ENCODE data around the gene ZNF543.

ZNF543 gene

DNA sequence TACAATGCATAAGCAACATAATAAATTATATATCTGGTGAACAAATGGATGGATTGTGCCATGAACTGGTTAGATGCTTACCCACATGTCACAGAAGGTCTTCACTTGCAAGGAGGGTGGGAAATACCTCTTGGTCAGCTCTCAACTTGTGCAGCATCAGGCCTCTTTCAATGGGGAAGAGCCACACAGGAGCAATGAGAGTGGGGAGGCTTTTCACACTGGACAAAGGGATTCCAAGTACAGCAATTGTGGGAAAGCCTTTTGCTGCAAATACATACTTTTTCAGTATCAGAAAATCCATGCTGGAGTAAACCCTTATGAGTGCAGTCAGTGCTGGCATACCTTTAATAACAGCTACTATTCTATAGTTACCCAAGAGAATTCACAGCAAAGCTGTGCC lies 11.8 kb upstream of the ZNF543 start:
- Histone ChIP-seq H3K36me3 (ENCODE audit: control insufficient read depth, insufficient read depth, low read length) (no peaks in the 10 kb centered on the region; the same call in 1 of the 2 replicates), H3K27me3 (replicated peaks; ENCODE audit: control insufficient read depth, insufficient read depth, low read length) (no peaks in the 10 kb centered on the region), H3K4me3 (replicated peaks; ENCODE audit: low read depth, low read length) (no peak overlapping the region)
- DNase-seq (ENCODE audit: extremely low read depth, insufficient read length) = no peak
- TF ChIP-seq, protein P1, sequence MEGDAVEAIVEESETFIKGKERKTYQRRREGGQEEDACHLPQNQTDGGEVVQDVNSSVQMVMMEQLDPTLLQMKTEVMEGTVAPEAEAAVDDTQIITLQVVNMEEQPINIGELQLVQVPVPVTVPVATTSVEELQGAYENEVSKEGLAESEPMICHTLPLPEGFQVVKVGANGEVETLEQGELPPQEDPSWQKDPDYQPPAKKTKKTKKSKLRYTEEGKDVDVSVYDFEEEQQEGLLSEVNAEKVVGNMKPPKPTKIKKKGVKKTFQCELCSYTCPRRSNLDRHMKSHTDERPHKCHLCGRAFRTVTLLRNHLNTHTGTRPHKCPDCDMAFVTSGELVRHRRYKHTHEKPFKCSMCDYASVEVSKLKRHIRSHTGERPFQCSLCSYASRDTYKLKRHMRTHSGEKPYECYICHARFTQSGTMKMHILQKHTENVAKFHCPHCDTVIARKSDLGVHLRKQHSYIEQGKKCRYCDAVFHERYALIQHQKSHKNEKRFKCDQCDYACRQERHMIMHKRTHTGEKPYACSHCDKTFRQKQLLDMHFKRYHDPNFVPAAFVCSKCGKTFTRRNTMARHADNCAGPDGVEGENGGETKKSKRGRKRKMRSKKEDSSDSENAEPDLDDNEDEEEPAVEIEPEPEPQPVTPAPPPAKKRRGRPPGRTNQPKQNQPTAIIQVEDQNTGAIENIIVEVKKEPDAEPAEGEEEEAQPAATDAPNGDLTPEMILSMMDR (IDR thresholded peaks at IDR 0.05; ENCODE audit: insufficient read depth, low read length, poor library complexity, severe bottlenecking) = no peak

DNA sequence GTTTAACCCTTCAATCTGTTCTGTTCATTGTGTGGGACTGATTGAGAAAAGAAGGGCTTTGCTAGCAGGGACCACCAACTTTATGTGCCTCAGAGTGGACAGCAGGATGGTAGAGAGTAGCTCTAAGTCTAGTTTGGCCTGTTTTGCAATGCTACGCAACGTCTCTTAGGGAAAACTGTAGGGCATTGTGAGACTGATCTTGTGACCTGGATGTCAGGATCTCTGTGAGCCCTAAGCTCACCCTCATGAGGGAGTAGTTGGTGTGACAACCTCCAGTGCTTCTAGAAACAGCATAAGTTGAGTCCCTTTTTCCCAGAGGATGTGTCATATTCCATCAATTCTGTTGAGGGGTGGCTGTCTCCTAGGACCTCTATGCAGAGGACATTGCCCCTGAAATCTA lies 9.5 kb upstream of the ZNF543 start:
- no peak for DNase-seq (ENCODE audit: extremely low read depth, insufficient read length)
- no peaks in the 10 kb centered on the region; the same call in 1 of the 2 replicates for H3K36me3 ChIP-seq (ENCODE audit: control insufficient read depth, insufficient read depth, low read length)
- no peaks in the 10 kb centered on the region for H3K27me3 ChIP-seq (replicated peaks; ENCODE audit: control insufficient read depth, insufficient read depth, low read length)
- no peak overlapping the region for H3K4me3 ChIP-seq (replicated peaks; ENCODE audit: low read depth, low read length)
- TF ChIP-seq, protein P1 (IDR thresholded peaks at IDR 0.05; ENCODE audit: insufficient read depth, low read length, poor library complexity, severe bottlenecking) = no peak

DNA sequence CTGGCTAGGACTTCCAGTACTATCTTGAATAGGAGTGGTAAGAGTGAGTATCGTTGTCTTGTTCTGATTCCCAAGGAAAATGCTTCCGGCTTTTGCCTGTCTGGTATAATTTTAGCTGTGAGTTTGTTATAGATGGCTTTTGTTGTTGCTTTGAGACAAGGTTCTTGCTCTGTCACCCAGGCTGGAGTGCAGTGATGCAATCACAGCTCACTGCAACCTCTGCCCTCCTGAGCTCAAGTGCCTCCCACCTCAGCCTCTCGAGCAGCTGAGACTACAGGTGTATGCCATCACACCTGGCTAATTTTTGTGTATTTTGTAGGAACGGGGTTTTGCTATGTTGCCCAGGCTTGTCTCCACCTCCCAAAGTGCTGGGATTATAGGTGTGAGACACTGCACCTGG lies 6.1 kb upstream of the ZNF543 start:
- no peak overlapping the region for H3K4me3 ChIP-seq (replicated peaks; ENCODE audit: low read depth, low read length)
- DNase-seq (ENCODE audit: extremely low read depth, insufficient read length) = no peak
- no peaks in the 10 kb centered on the region for H3K36me3 ChIP-seq (ENCODE audit: control insufficient read depth, insufficient read depth, low read length)
- H3K27me3 ChIP-seq (replicated peaks; ENCODE audit: control insufficient read depth, insufficient read depth, low read length) = no peaks in the 10 kb centered on the region
- TF ChIP-seq, protein P1 (IDR thresholded peaks at IDR 0.05; ENCODE audit: insufficient read depth, low read length, poor library complexity, severe bottlenecking) = no peak

DNA sequence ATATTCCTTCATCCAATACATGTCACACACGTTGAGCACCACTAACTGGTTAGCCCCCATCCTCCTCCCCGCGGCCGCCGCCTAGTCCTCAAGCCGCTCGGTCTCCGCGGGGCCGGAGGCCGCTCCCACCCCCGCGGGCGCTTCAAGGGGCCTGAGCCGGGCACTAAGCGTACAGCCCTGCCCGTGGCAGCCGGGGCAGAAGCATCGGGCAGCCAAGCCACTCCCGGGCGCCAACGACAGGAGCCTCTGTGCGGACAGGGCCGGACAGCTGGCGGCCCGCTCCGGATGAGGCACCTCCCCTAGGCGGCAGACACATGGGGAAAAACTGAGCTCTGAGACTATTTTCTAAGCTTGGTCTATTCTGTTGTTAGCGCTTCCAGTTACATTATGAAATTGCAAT lies 2.8 kb upstream of the ZNF543 start:
- no peaks in the 10 kb centered on the region for H3K36me3 ChIP-seq (ENCODE audit: control insufficient read depth, insufficient read depth, low read length)
- TF ChIP-seq, protein P1 (IDR thresholded peaks at IDR 0.05; ENCODE audit: insufficient read depth, low read length, poor library complexity, severe bottlenecking) = no peak
- no peak overlapping the region for H3K4me3 ChIP-seq (replicated peaks; ENCODE audit: low read depth, low read length)
- DNase-seq (ENCODE audit: extremely low read depth, insufficient read length) = no peak
- no peaks in the 10 kb centered on the region for H3K27me3 ChIP-seq (replicated peaks; ENCODE audit: control insufficient read depth, insufficient read depth, low read length)

DNA sequence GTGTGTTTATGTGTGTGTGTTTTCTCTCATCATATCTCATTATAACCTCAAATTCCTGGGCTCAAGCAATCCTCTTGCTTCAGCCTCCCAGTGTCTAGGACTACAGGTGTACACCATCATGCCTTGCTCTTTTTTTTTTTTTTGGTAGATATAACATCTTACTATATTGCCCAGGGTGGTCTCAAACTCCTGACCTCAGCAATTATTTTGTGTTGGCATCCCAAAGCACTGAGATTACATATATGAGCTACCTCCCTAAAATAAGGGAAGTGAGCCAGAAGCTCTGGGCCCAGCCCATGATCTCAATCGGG lies 448 bp upstream of the ZNF543 start:
- H3K27me3 ChIP-seq (replicated peaks; ENCODE audit: control insufficient read depth, insufficient read depth, low read length) = no peaks in the 10 kb centered on the region
- peaks cover 2% of the 10 kb centered on the region; the same call in 1 of the 2 replicates for H3K36me3 ChIP-seq (ENCODE audit: control insufficient read depth, insufficient read depth, low read length)
- DNase-seq (ENCODE audit: extremely low read depth, insufficient read length) = no peak
- peak overlapping the region; percentile 74 for H3K4me3 ChIP-seq (replicated peaks; ENCODE audit: low read depth, low read length)
- TF ChIP-seq, protein P1 (IDR thresholded peaks at IDR 0.05; ENCODE audit: insufficient read depth, low read length, poor library complexity, severe bottlenecking) = no peak

DNA sequence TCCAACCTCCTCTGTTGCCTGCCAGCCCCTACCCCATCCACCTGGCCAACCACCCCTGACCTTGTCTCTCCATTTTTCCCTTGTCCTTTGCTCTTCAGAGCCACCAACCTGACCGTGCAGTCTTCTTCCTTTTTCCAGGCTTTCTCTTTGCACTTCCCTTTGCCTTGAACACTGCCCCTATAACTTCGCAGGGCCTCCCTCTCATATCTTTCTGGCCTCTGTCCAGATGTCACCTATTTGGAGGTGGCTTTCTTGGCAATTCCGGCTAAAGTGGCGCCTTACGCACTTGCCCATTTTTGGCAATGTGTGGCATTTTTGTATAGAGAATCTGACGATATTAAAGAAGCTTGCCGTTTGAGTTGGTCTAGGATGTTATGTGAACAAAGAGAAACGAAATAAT lies 844 bp downstream of the ZNF543 start:
- DNase-seq (ENCODE audit: extremely low read depth, insufficient read length) = no peak
- Histone ChIP-seq H3K4me3 (replicated peaks; ENCODE audit: low read depth, low read length) (peak overlapping the region; percentile 74), H3K36me3 (ENCODE audit: control insufficient read depth, insufficient read depth, low read length) (peaks cover 5% of the 10 kb centered on the region), H3K27me3 (replicated peaks; ENCODE audit: control insufficient read depth, insufficient read depth, low read length) (no peaks in the 10 kb centered on the region)
- TF ChIP-seq, protein P1 (IDR thresholded peaks at IDR 0.05; ENCODE audit: insufficient read depth, low read length, poor library complexity, severe bottlenecking) = no peak

Measured in GM06990 (cell line).